AG04449 (cell line): ENCODE data around the gene SLC38A8.

Experiments
- CTCF ChIA-PET: fragments of 350-600 bp; formaldehyde crosslinking; extraction: SDS; loops from one replicate; lab custom pipeline; 2021; ENCODE audit warnings: antibody characterized with exemption; lab: Yijun Ruan, JAX
- POLR2A ChIA-PET: fragments of 400-600, 350-600 bp; formaldehyde crosslinking; extraction: SDS; loops from one replicate; lab custom pipeline; 2020; ENCODE audit warnings: antibody characterized with exemption, inconsistent platforms; lab: Yijun Ruan, JAX
- DNase-seq: peaks from one replicate; pipeline ENCODE4 v3.0.0-alpha.2; 2010; ENCODE audit warnings: low read depth, low spot score
- H3K4me3 ChIP-seq: 2 replicates; pipeline ENCODE4 v1.5.1; 2011; ENCODE audit warnings: low read depth, mild to moderate bottlenecking, control low read depth, low read length
- CTCF ChIP-seq: IDR thresholded peaks from one replicate; pipeline ENCODE4 v1.5.1; 2011; ENCODE audit warnings: mild to moderate bottlenecking, moderate library complexity, low read length, control low read depth, inconsistent platforms; ENCODE audit not compliant: insufficient read depth; ENCODE audit errors: missing control alignments

SLC38A8 gene

GRCh38 chr16:84036131-84036530, 6.5 kb downstream of the SLC38A8 start:
- POLR2A ChIA-PET: no interaction called here
- no peak overlapping the region for H3K4me3 ChIP-seq
- DNase-seq: no peak
- no peak for TF ChIP-seq CTCF
- CTCF ChIA-PET: interaction anchor here (0.9 kb wide), 1 partner anchor 8 kb away, joined by 3 read pairs; no protein-coding TSS in a partner anchor

- ChIA-PET CTCF (interaction anchor here (0.7 kb wide), 1 partner anchor 108 kb away, joined by 3 read pairs; no protein-coding TSS in a partner anchor), POLR2A (no interaction called here)
- no peak overlapping the region for H3K4me3 ChIP-seq
- no peak for DNase-seq
- no peak for TF ChIP-seq CTCF
Observed at GRCh38 chr16:84034516-84034915, 8.1 kb downstream of the SLC38A8 start.

- no peak overlapping the region for H3K4me3 ChIP-seq
- no peak for TF ChIP-seq CTCF
- ChIA-PET POLR2A (no interaction called here), CTCF (interaction anchor here (1.0 kb wide), 1 partner anchor 32 kb away, joined by 4 read pairs; no protein-coding TSS in a partner anchor)
- no peak for DNase-seq
Observed at GRCh38 chr16:84033251-84034195, 9.1 kb downstream of the SLC38A8 start.

GRCh38 chr16:84032458-84033178, 10.0 kb downstream of the SLC38A8 start:
- ChIA-PET POLR2A (no interaction called here), CTCF (interaction anchor here (1.0 to 1.2 kb wide), 2 partner anchors 33 kb away, joined by 3 to 4 read pairs; no protein-coding TSS in a partner anchor)
- TF ChIP-seq CTCF: no peak
- no peak for DNase-seq
- H3K4me3 ChIP-seq: no peak overlapping the region

- CTCF ChIA-PET: interaction anchor here (1.2 kb wide), 1 partner anchor 34 kb away, joined by 3 read pairs; no protein-coding TSS in a partner anchor
- no peak for DNase-seq
- no peak for TF ChIP-seq CTCF
- no peak overlapping the region for H3K4me3 ChIP-seq
- POLR2A ChIA-PET: no interaction called here
Observed at GRCh38 chr16:84031556-84031955, 11.0 kb downstream of the SLC38A8 start.
